ENCODE results near the gene SRGAP3.

GRCh38 chr3:8931342-8931741, 318.1 kb downstream of the SRGAP3 start:
- TF ChIP-seq, protein P1, sequence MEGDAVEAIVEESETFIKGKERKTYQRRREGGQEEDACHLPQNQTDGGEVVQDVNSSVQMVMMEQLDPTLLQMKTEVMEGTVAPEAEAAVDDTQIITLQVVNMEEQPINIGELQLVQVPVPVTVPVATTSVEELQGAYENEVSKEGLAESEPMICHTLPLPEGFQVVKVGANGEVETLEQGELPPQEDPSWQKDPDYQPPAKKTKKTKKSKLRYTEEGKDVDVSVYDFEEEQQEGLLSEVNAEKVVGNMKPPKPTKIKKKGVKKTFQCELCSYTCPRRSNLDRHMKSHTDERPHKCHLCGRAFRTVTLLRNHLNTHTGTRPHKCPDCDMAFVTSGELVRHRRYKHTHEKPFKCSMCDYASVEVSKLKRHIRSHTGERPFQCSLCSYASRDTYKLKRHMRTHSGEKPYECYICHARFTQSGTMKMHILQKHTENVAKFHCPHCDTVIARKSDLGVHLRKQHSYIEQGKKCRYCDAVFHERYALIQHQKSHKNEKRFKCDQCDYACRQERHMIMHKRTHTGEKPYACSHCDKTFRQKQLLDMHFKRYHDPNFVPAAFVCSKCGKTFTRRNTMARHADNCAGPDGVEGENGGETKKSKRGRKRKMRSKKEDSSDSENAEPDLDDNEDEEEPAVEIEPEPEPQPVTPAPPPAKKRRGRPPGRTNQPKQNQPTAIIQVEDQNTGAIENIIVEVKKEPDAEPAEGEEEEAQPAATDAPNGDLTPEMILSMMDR (IDR thresholded peaks at IDR 0.05): no peak
- TF ChIP-seq POLR2A (IDR thresholded peaks at IDR 0.05): no peak
